Lung (tissue), 12 donors: Measurements from ENCODE around the gene PEPD. TPM values are rescaled to one million over a fixed set of nuclear protein-coding genes. Genes with fewer than 3 reads are reported as not detected.

Source experiments
- ATAC-seq: fragments of 200-7000 bp; cut with Tn5 transposase; one replicate; pipeline ENCODE4 v1.9.1; 2020; ENCODE audit warnings: moderate number of reproducible peaks; ENCODE audit not compliant: insufficient read depth, low FRiP score
- DNase-seq, 3 donors: peaks; one replicate each; pipeline ENCODE4 v3.0.0-alpha.2; 2013 to 2017
- H3K27ac ChIP-seq, 2 donors: one replicate each; pipeline ENCODE4 v1.5.1; 2013; ENCODE audit warnings: mild to moderate bottlenecking in 2 of 2, moderate library complexity in 2 of 2, control low read depth in 1 of 2, inconsistent platforms in 1 of 2, low read depth in 1 of 2, low read length in 1 of 2
- H3K27me3 ChIP-seq, 3 donors: one replicate each; pipeline ENCODE4 v1.5.1; 2013; ENCODE audit warnings: low read length in 2 of 3; ENCODE audit not compliant: control insufficient read depth in 3 of 3, insufficient read depth in 3 of 3
- H3K36me3 ChIP-seq, 4 donors: one replicate each; pipeline ENCODE4 v1.5.1; 2013; ENCODE audit warnings: low read length in 4 of 4, mild to moderate bottlenecking in 1 of 4, moderate library complexity in 1 of 4; ENCODE audit not compliant: control insufficient read depth in 4 of 4, insufficient read depth in 4 of 4
- H3K4me1 ChIP-seq, 5 donors: one replicate each; pipeline ENCODE4 v1.5.1; 2013; ENCODE audit warnings: low read length in 5 of 5, mild to moderate bottlenecking in 2 of 5, moderate library complexity in 1 of 5; ENCODE audit not compliant: control insufficient read depth in 5 of 5, insufficient read depth in 5 of 5
- H3K4me3 ChIP-seq: one replicate; pipeline ENCODE4 v1.5.1; 2013; ENCODE audit warnings: mild to moderate bottlenecking, control low read depth, moderate library complexity
- H3K9ac ChIP-seq, 2 donors: one replicate each; pipeline ENCODE4 v1.5.1; 2013; ENCODE audit warnings: low read length in 2 of 2, control low read depth in 1 of 2; ENCODE audit not compliant: insufficient read depth in 1 of 2
- H3K9me3 ChIP-seq, 4 donors: one replicate each; pipeline ENCODE4 v1.5.1; 2013; ENCODE audit warnings: low read length in 3 of 4, mild to moderate bottlenecking in 1 of 4, moderate library complexity in 1 of 4; ENCODE audit not compliant: control insufficient read depth in 4 of 4, insufficient read depth in 3 of 4
- CTCF ChIP-seq: IDR thresholded peaks from 2 replicates; pipeline ENCODE4 v1.5.1; 2012; ENCODE audit warnings: mild to moderate bottlenecking; ENCODE audit errors: control extremely low read depth, extremely low read depth
- WGBS, 2 donors: extraction: QIAGEN DNeasy Blood & Tissue Kit; methylation state at CpG; one replicate each; pipeline ENCODE4 v1.1.7; 2013; 5-methylcytosine and 5-hydroxymethylcytosine counted together
- polyA plus RNA-seq, 2 donors: library from polyadenylated mRNA; stranded (reverse); fragments of 200-250 nt; gene quantifications; one replicate each; pipeline ENCODE4 v1.2.1, GENCODE V29; 2013
- total RNA-seq, 2 donors: library from RNA; depleted of rRNA in 1 of 2; stranded (reverse); fragments of >200 nt in 1 of 2; gene quantifications; one replicate each; pipeline ENCODE4 v1.2.1, GENCODE V29; 2014 to 2021
- donor health status: control.
- donor health status: control.
- donor health status: Bipolar disorder and iron deficiency.
- donor health status: healthy.
- donor health status: DM: yes; HTN: yes; CAD: no.

Gene PEPD
- total and polyA plus RNA-seq, 4 donors, result 29.6 to 88.2 (median 73.4) TPM

- DNase-seq, result no peak
- ATAC-seq, result no peak
- no peaks in the 10 kb centered on the region for H3K9me3 ChIP-seq
- WGBS, 2 donors, result 96% methylated on average over 3 of the region's 3 CpGs
- H3K4me3 ChIP-seq, result no peak overlapping the region
- TF ChIP-seq CTCF, result no peak
- H3K4me1 ChIP-seq, result no peaks in the 10 kb centered on the region
- no peaks in the 10 kb centered on the region for H3K36me3 ChIP-seq
- H3K9ac ChIP-seq, result no peak overlapping the region
- no peaks in the 10 kb centered on the region for H3K27me3 ChIP-seq
- H3K27ac ChIP-seq, result no peak overlapping the region
Measured at GRCh38 chr19:33422369-33423180, 99.0 kb downstream of the PEPD start.

GRCh38 chr19:33421368-33421767 lies 100.2 kb downstream of the PEPD start:
- H3K36me3 ChIP-seq, result no peaks in the 10 kb centered on the region
- 91 to 97% methylated on average over 7 of the region's 7 CpGs for WGBS, 2 donors
- DNase-seq, result no peak
- no peaks in the 10 kb centered on the region for H3K27me3 ChIP-seq
- H3K4me1 ChIP-seq, result peaks cover 0 to under 1% (median 0%) of the 10 kb centered on the region in 5 donors
- ATAC-seq, result no peak
- no peak overlapping the region for H3K4me3 ChIP-seq
- H3K27ac ChIP-seq, result no peak overlapping the region
- H3K9me3 ChIP-seq, result no peaks in the 10 kb centered on the region
- H3K9ac ChIP-seq, result no peak overlapping the region
- TF ChIP-seq CTCF, result no peak

GRCh38 chr19:33420821-33421220 lies 100.8 kb downstream of the PEPD start:
- TF ChIP-seq CTCF, result no peak
- no peaks in the 10 kb centered on the region for H3K9me3 ChIP-seq
- 85 to 97% methylated on average over 9 of the region's 9 CpGs for WGBS, 2 donors
- DNase-seq (no peak), ATAC-seq (no peak)
- no peaks in the 10 kb centered on the region for H3K27me3 ChIP-seq
- H3K4me3 ChIP-seq, result no peak overlapping the region
- H3K36me3 ChIP-seq, result no peaks in the 10 kb centered on the region
- peaks cover 0 to 2% (median 0%) of the 10 kb centered on the region in 5 donors for H3K4me1 ChIP-seq
- no peak overlapping the region for H3K9ac ChIP-seq
- no peak overlapping the region for H3K27ac ChIP-seq
